Measurements from ENCODE around the gene ALK.

The ALK gene

GRCh38 chr2:29706171-29706720 is 215.1 kb downstream of the ALK start:
- DNase-seq (ENCODE audit: low read depth), result no peak

GRCh38 chr2:29705616-29706015 is 215.8 kb downstream of the ALK start:
- no peak for DNase-seq (ENCODE audit: low read depth)

GRCh38 chr2:29703336-29703735 is 218.1 kb downstream of the ALK start:
- DNase-seq (ENCODE audit: low read depth), result no peak

GRCh38 chr2:29702276-29702675 is 219.1 kb downstream of the ALK start:
- no peak for DNase-seq (ENCODE audit: low read depth)

GRCh38 chr2:29700560-29700959 is 220.8 kb downstream of the ALK start:
- no peak for DNase-seq (ENCODE audit: low read depth)

- DNase-seq (ENCODE audit: low read depth), result no peak
Observed at GRCh38 chr2:29699045-29699444, 222.3 kb downstream of the ALK start.

GRCh38 chr2:29698216-29698615 is 223.2 kb downstream of the ALK start:
- DNase-seq (ENCODE audit: low read depth), result no peak

GRCh38 chr2:29697715-29698114 is 223.7 kb downstream of the ALK start:
- no peak for DNase-seq (ENCODE audit: low read depth)

GRCh38 chr2:29697181-29697580 is 224.2 kb downstream of the ALK start:
- DNase-seq (ENCODE audit: low read depth), result no peak

- no peak for DNase-seq (ENCODE audit: low read depth)
Observed at GRCh38 chr2:29694741-29695140, 226.6 kb downstream of the ALK start.

GRCh38 chr2:29691391-29691950 is 229.9 kb downstream of the ALK start:
- no peak for DNase-seq (ENCODE audit: low read depth)

GRCh38 chr2:29689666-29690065 is 231.7 kb downstream of the ALK start:
- DNase-seq (ENCODE audit: low read depth), result no peak

GRCh38 chr2:29688429-29688828 is 233.0 kb downstream of the ALK start:
- no peak for DNase-seq (ENCODE audit: low read depth)

- DNase-seq (ENCODE audit: low read depth), result no peak
Observed at GRCh38 chr2:29687121-29687520, 234.3 kb downstream of the ALK start.

GRCh38 chr2:29676886-29677453 is 244.4 kb downstream of the ALK start:
- DNase-seq (ENCODE audit: low read depth), result no peak

GRCh38 chr2:29664578-29664977 is 256.8 kb downstream of the ALK start:
- no peak for DNase-seq (ENCODE audit: low read depth)

GRCh38 chr2:29663268-29663667 is 258.1 kb downstream of the ALK start:
- no peak for DNase-seq (ENCODE audit: low read depth)

GRCh38 chr2:29662861-29663260 is 258.5 kb downstream of the ALK start:
- no peak for DNase-seq (ENCODE audit: low read depth)

GRCh38 chr2:29660201-29660600 is 261.2 kb downstream of the ALK start:
- no peak for DNase-seq (ENCODE audit: low read depth)

- DNase-seq (ENCODE audit: low read depth), result no peak
Observed at GRCh38 chr2:29659178-29659577, 262.2 kb downstream of the ALK start.

- DNase-seq (ENCODE audit: low read depth), result no peak
Observed at GRCh38 chr2:29657674-29658073, 263.7 kb downstream of the ALK start.

- DNase-seq (ENCODE audit: low read depth), result no peak
Observed at GRCh38 chr2:29655391-29656086, 265.8 kb downstream of the ALK start.

- DNase-seq (ENCODE audit: low read depth), result no peak
Observed at GRCh38 chr2:29650631-29651097, 270.7 kb downstream of the ALK start.
